GM12878 (cell line): Measurements from ENCODE around the gene TPT1. TPM values are rescaled to one million over a fixed set of nuclear protein-coding genes. Genes with fewer than 3 reads are reported as not detected.

Experiments used
- ATAC-seq: fragments of 200-7000 bp; cut with Tn5 transposase; 3 replicates; pipeline ENCODE4 v1.9.1; 2020; ENCODE audit warnings: mild to moderate bottlenecking, moderate library complexity
- BruUV-seq: library from RNA; stranded (reverse); fragments of 400-500 nt; replicated peaks from 2 replicates; lab custom pipeline; 2021; lab: Mats Ljungman, UMichigan
- CTCF ChIA-PET: fragments of 300-600 bp; sonication (Branson Sonifier 250); formaldehyde crosslinking; extraction: SDS; loops from one replicate; lab custom pipeline; 2021; ENCODE audit warnings: inconsistent platforms; lab: Yijun Ruan, JAX
- POLR2A ChIA-PET: fragments of 350-600 bp; formaldehyde crosslinking; extraction: SDS; loops from one replicate; lab custom pipeline; 2021; ENCODE audit warnings: inconsistent platforms; lab: Charles Lee
- RAD21 ChIA-PET: fragments of 300-600 bp; sonication (Branson Sonifier 250); formaldehyde crosslinking; loops from one replicate; lab custom pipeline; 2023; ENCODE audit warnings: antibody characterized with exemption; ENCODE audit not compliant: unreplicated experiment; lab: Charles Lee
- SMC1A ChIA-PET: fragments of 300-600 bp; sonication (Branson Sonifier 250); formaldehyde crosslinking; loops from one replicate; lab custom pipeline; 2023; ENCODE audit not compliant: unreplicated experiment, uncharacterized antibody; lab: Charles Lee
- DNase-seq: peaks from one replicate; pipeline ENCODE4 v3.0.0-alpha.2; 2011; ENCODE audit warnings: low read depth, low spot score
- FAIRE-seq: peaks from 3 replicates; lab custom pipeline; 2011; peaks lifted over from hg19 to GRCh38; lab: Jason Lieb, UNC
- H2AFZ ChIP-seq: 2 replicates; pipeline ENCODE4 v1.6.0; 2011; ENCODE audit warnings: low read depth, low read length, control low read depth; ENCODE audit not compliant: control insufficient read depth
- H3K27ac ChIP-seq: 2 replicates; pipeline ENCODE4 v1.5.1; 2011; ENCODE audit warnings: control low read depth; ENCODE audit not compliant: control insufficient read depth, insufficient read depth
- H3K27me3 ChIP-seq, 2 experiments: replicated peaks in 1 of 2; 2 replicates each; pipeline versions ENCODE4 v1.6.0 to v1.6.1; 2011; ENCODE audit warnings: low read length in 1 of 2; ENCODE audit not compliant: control insufficient read depth in 2 of 2, insufficient read depth in 2 of 2
- H3K36me3 ChIP-seq, 2 experiments: 2 replicates each; pipeline ENCODE4 v1.5.1; 2011; ENCODE audit warnings: low read length in 1 of 2; ENCODE audit not compliant: control insufficient read depth in 2 of 2, insufficient read depth in 2 of 2
- H3K4me1 ChIP-seq: 2 replicates; pipeline ENCODE4 v1.6.1; 2011; ENCODE audit warnings: mild to moderate bottlenecking, low read length, moderate library complexity, mixed read lengths; ENCODE audit not compliant: control insufficient read depth, insufficient read depth
- H3K4me2 ChIP-seq: 2 replicates; pipeline ENCODE4 v1.6.0; 2011; ENCODE audit warnings: control low read depth; ENCODE audit not compliant: control insufficient read depth, insufficient read depth
- H3K4me3 ChIP-seq: fragments of 200-600 bp; sonication (generic); 2 replicates; pipeline ENCODE4 v1.5.1; 2016
- H3K79me2 ChIP-seq: 2 replicates; pipeline ENCODE4 v1.6.0; 2011; ENCODE audit warnings: low read length; ENCODE audit not compliant: control insufficient read depth, insufficient read depth
- H3K9ac ChIP-seq: 2 replicates; pipeline ENCODE4 v1.8.0; 2011; ENCODE audit warnings: low read length, control low read depth, mixed read lengths; ENCODE audit not compliant: control insufficient read depth, insufficient read depth
- H3K9me3 ChIP-seq: replicated peaks from 3 replicates; pipeline ENCODE4 v1.5.1; 2011; ENCODE audit warnings: mild to moderate bottlenecking, low read length; ENCODE audit not compliant: control insufficient read depth, insufficient read depth
- H4K20me1 ChIP-seq: 2 replicates; pipeline ENCODE4 v1.6.0; 2011; ENCODE audit not compliant: control insufficient read depth, insufficient read depth
- BACH1 ChIP-seq: fragments of 450-650 bp; IDR thresholded peaks from 2 replicates; pipeline ENCODE4 v1.6.1; 2017; ENCODE audit warnings: mild to moderate bottlenecking, borderline replicate concordance
- CREB1 ChIP-seq: IDR thresholded peaks from 2 replicates; pipeline ENCODE4 v1.6.1; 2012; ENCODE audit warnings: low read depth, mild to moderate bottlenecking, inconsistent platforms
- EP300 ChIP-seq, 2 experiments: fragments of 150-350 bp in 1 of 2; IDR thresholded peaks; 2 replicates each; pipeline ENCODE4 v1.6.1; 2011 to 2012; ENCODE audit warnings: low read depth in 2 of 2, low read length in 2 of 2, borderline replicate concordance in 1 of 2, improper control_type of control experiment in 1 of 2, inconsistent platforms in 1 of 2; ENCODE audit not compliant: control insufficient read depth in 1 of 2
- FOXK2 ChIP-seq: fragments of 450-650 bp; IDR thresholded peaks from 2 replicates; pipeline ENCODE4 v1.6.1; 2017; ENCODE audit warnings: mild to moderate bottlenecking, moderate library complexity
- NFIC ChIP-seq: IDR thresholded peaks from 2 replicates; pipeline ENCODE4 v1.6.1; 2012; ENCODE audit warnings: low read depth, mild to moderate bottlenecking, inconsistent platforms, low read length, moderate library complexity
- POLR2A ChIP-seq: IDR thresholded peaks from 2 replicates; pipeline ENCODE4 v1.6.1; 2011; ENCODE audit warnings: low read depth, mild to moderate bottlenecking, low read length
- POLR2AphosphoS2 ChIP-seq: IDR thresholded peaks from 2 replicates; pipeline ENCODE4 v1.6.1; 2011; ENCODE audit warnings: low read depth, mild to moderate bottlenecking, low read length, improper control_type of control experiment, moderate library complexity
- POLR2AphosphoS5 ChIP-seq: IDR thresholded peaks from 2 replicates; pipeline ENCODE4 v1.6.1; 2011; ENCODE audit warnings: mild to moderate bottlenecking, low read length, inconsistent platforms
- SIN3A ChIP-seq: IDR thresholded peaks from 2 replicates; pipeline ENCODE4 v1.6.1; 2012; ENCODE audit warnings: low read depth, low read length, improper control_type of control experiment
- WGBS: methylation state at CpG from one replicate; pipeline ENCODE4 v1.1.6; 2016; ENCODE audit warnings: low lambda C conversion rate; ENCODE audit not compliant: insufficient replicate concordance, insufficient coverage; ENCODE audit errors: missing lambda C conversion rate; 5-methylcytosine and 5-hydroxymethylcytosine counted together
- in situ Hi-C: fragments of 300-500 bp; cut with MboI; formaldehyde crosslinking; loops from 9 replicates; pipeline ENCODE4 v1.14.3; 2018; ENCODE audit warnings: mixed read lengths
- intact Hi-C: fragments of 100-400 bp; cut with micrococcal nuclease; formaldehyde crosslinking; loops from one replicate; pipeline ENCODE4 v1.14.2; 2022; ENCODE audit not compliant: unreplicated experiment
- polyA plus RNA-seq, 11 experiments: library from polyadenylated mRNA; depleted of rRNA in 4 of 11; unstranded in 6 of 11; stranded (reverse) in 5 of 11; fragments of >200 nt; fragmentation: Nextera tagmentation in 4 of 11; fragmentation: Illumina TruSeq in 1 of 11; extraction: Ambion mirVana in 4 of 11; extraction: Trizol in 1 of 11; gene quantifications; 1 replicate in 1 of 11; 2 replicates in 10 of 11; pipeline versions ENCODE4 v1.2.1 to v1.2.3, GENCODE V29; 2011 to 2016; ENCODE audit warnings: inconsistent platforms in 2 of 11, missing spikeins in 2 of 11, low read depth in 1 of 11
- total RNA-seq, 4 experiments: library from RNA; depleted of rRNA in 3 of 4; stranded (reverse); fragments of >200 nt in 3 of 4; fragmentation: Illumina TruSeq in 1 of 4; extraction: Trizol in 1 of 4; gene quantifications; 2 replicates each; pipeline versions ENCODE4 v1.2.1 to v1.2.3, GENCODE V29; 2013 to 2021

Gene TPT1
- total and polyA plus RNA-seq, 10 of the 15 experiments (the other 5 are each of a cell fraction or from before 2014, with no cell fraction given): 1,038 to 5,925 (median 2,336) TPM

DNA sequence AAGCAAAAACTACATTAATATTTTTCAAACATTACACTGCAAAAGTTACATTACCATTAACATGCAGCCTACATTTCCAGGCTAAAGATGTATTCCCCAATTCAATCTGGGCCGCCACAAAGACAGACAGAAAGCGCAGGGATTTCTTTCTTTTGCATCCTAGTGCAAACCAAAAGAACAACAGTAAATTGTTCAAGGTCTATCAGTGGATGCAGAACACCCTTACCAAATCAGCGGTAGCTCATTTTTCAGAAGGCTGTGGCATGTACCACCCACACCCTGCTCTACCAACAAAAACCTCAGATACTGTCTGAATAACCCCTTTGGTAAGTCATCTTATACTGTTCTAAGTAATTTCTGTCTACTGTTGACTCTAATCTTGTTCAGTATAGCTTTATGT, 3.6 kb downstream of the TPT1 start:
- in situ Hi-C loops (no loop called here), intact Hi-C loops (no loop called here)
- Histone ChIP-seq H3K36me3 (peaks cover 16 to 26% of the 10 kb centered on the region in 2 experiments), H3K4me3 (no peak overlapping the region; the same call in 1 of the 2 replicates), H3K9ac (no peak overlapping the region), H3K4me2 (peak overlapping the region; percentile 34; the same call in 1 of the 2 replicates), H3K27me3 (no peaks in the 10 kb centered on the region), H3K27ac (no peak overlapping the region), H3K9me3 (no peaks in the 10 kb centered on the region; the same call in 2 of the 3 replicates), H3K4me1 (peaks cover 24% of the 10 kb centered on the region), H2AFZ (no peak overlapping the region), H4K20me1 (no peaks in the 10 kb centered on the region), H3K79me2 (peaks cover 61% of the 10 kb centered on the region)
- RAD21 ChIA-PET: interaction anchor here (1.1 kb wide), 1 partner anchor 282 kb away, joined by 3 read pairs; no protein-coding TSS in a partner anchor
- 79% methylated on average over 3 of the region's 3 CpGs for WGBS
- POLR2A ChIA-PET: interaction anchor here (0.5 kb wide), 1 partner anchor 218 kb away, joined by 3 read pairs; no protein-coding TSS in a partner anchor
- FAIRE-seq (no peak), DNase-seq (no peak), ATAC-seq (no peak)
- SMC1A ChIA-PET: interaction anchor here (0.9 to 1.9 kb wide), 5 partner anchors 10 to 57 kb away, joined by 3 to 7 read pairs (median 3); no protein-coding TSS in a partner anchor
- BruUV-seq: no TSS peak
- TF ChIP-seq SIN3A: no peak
- peak; percentile 21 for TF ChIP-seq POLR2AphosphoS5
- TF ChIP-seq EP300 (IDR thresholded peaks at IDR 0.05; ENCODE audit: borderline replicate concordance in 1 of 2, control insufficient read depth in 1 of 2, low read depth in 2 of 2, low read length in 2 of 2): no peak
- CTCF ChIA-PET: interaction anchor here (1.2 to 1.7 kb wide), 2 partner anchors 14 to 29 kb away, joined by 3 to 4 read pairs; no protein-coding TSS in a partner anchor

DNA sequence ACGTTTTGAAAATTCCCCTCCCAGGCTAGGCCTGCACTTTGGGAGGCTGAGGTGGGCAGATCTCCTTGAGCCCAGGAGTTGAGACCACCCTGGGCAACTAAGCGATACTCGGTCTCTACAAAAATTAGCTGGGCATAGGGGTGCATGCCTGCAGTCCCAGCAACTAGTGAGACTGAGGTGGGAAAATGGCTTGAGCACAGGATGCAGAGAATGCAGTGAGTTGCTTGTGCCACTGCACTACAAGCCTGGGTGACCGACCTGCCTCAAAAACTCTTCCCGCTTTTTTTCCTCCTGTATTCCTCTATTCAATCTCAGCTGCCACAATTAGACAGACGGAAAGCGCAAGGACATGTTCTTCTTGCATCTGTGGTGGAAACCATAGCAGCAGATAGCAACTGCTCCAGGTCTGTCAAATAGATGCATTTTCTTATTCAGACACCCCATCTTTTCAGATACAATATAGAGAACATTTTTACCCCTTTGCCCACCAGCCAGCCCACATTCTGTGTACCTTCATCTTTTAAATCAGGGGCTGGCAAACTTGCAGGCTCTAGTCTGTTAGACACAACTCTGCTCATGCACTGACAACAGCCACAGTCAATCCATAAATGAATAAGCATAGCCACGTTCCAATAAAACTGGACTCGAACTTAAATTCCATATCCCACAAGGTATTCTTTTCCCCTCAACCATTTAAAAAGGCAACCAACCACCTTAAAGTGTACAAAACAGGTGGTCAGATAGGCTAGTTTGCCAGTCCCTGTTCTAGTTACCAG, 4.8 kb downstream of the TPT1 start:
- Histone ChIP-seq H3K27ac (no peak overlapping the region), H4K20me1 (no peaks in the 10 kb centered on the region), H3K9me3 (no peaks in the 10 kb centered on the region; the same call in 2 of the 3 replicates), H3K4me1 (peaks cover 20% of the 10 kb centered on the region), H3K9ac (no peak overlapping the region), H3K4me3 (peak overlapping the region; percentile 30; the same call in 1 of the 2 replicates), H3K36me3 (peaks cover 16 to 26% of the 10 kb centered on the region in 2 experiments), H3K4me2 (peak overlapping the region; percentile 51), H3K27me3 (no peaks in the 10 kb centered on the region), H3K79me2 (peaks cover 50% of the 10 kb centered on the region), H2AFZ (no peak overlapping the region)
- RAD21 ChIA-PET: no interaction called here
- TF ChIP-seq NFIC (no peak), POLR2AphosphoS2 (peak; percentile 62; the same call in 1 of the 2 replicates), POLR2A (peak; percentile 66), BACH1 (peak; percentile 21; the same call in 1 of the 2 replicates), FOXK2 (no peak), CREB1 (0 out of 2 replicates have a peak, but pooled peaks have one; percentile 4), POLR2AphosphoS5 (peak; percentile 66)
- no peak for FAIRE-seq
- no peak for ATAC-seq
- DNase-seq: no peak
- POLR2A ChIA-PET: no interaction called here
- CTCF ChIA-PET: interaction anchor here (1.1 to 1.7 kb wide), 2 partner anchors 27 to 35 kb away, joined by 3 to 4 read pairs; no protein-coding TSS in a partner anchor
- WGBS: 74% methylated on average over 9 of the region's 9 CpGs
- SMC1A ChIA-PET: interaction anchor here (1.3 to 1.9 kb wide), 3 partner anchors 13 to 58 kb away, joined by 3 to 7 read pairs (median 6); no protein-coding TSS in a partner anchor
- in situ Hi-C loops (no loop called here), intact Hi-C loops (no loop called here)
- no TSS peak for BruUV-seq
